Parathyroid adenoma (tissue), 2 donors: Measurements from ENCODE around the gene DIP2A.
"Not testable (repeated sequence)": the region's sequence is repeated elsewhere in the genome, so short reads cannot be mapped to it uniquely, and the experiment has no call there.

Experiments used
- H2AFZ ChIP-seq: fragments of 300-600 bp; sonication (generic); one replicate; pipeline ENCODE4 v1.7.0; 2017; ENCODE audit warnings: antibody characterized with exemption, mild to moderate bottlenecking
- H3K27ac ChIP-seq: fragments of 300-600 bp; sonication (generic); one replicate; pipeline ENCODE4 v1.7.0; 2017
- H3K27me3 ChIP-seq: fragments of 300-600 bp; sonication (generic); one replicate; pipeline ENCODE4 v1.7.0; 2017; ENCODE audit warnings: low read length; ENCODE audit not compliant: control insufficient read depth, insufficient read depth
- H3K36me3 ChIP-seq: fragments of 300-600 bp; sonication (generic); one replicate; pipeline ENCODE4 v1.7.0; 2017; ENCODE audit warnings: low read length; ENCODE audit not compliant: control insufficient read depth, insufficient read depth
- H3K4me1 ChIP-seq: fragments of 300-600 bp; sonication (generic); one replicate; pipeline ENCODE4 v1.7.0; 2017; ENCODE audit warnings: control low read depth
- H3K4me2 ChIP-seq: fragments of 300-600 bp; sonication (generic); one replicate; pipeline ENCODE4 v1.7.0; 2017; ENCODE audit warnings: low read length
- H3K4me3 ChIP-seq: fragments of 300-600 bp; sonication (generic); one replicate; pipeline ENCODE4 v1.7.0; 2017; ENCODE audit warnings: low read depth, low read length
- H3K79me2 ChIP-seq: fragments of 300-600 bp; sonication (generic); one replicate; pipeline ENCODE4 v1.7.0; 2017; ENCODE audit warnings: control low read depth
- H3K9ac ChIP-seq: fragments of 300-600 bp; sonication (generic); one replicate; pipeline ENCODE4 v1.7.0; 2017; ENCODE audit warnings: mild to moderate bottlenecking
- H3K9me3 ChIP-seq: fragments of 300-600 bp; sonication (generic); one replicate; pipeline ENCODE4 v1.7.0; 2017; ENCODE audit warnings: low read length; ENCODE audit not compliant: control insufficient read depth
- TF ChIP-seq, protein P1 (sequence below): fragments of 300-600 bp; sonication (generic); IDR thresholded peaks from one replicate; pipeline ENCODE4 v1.7.0; 2017; ENCODE audit warnings: antibody characterized with exemption, mild to moderate bottlenecking
- donor health status: primary hyperparathyroidism.

DIP2A gene

DNA sequence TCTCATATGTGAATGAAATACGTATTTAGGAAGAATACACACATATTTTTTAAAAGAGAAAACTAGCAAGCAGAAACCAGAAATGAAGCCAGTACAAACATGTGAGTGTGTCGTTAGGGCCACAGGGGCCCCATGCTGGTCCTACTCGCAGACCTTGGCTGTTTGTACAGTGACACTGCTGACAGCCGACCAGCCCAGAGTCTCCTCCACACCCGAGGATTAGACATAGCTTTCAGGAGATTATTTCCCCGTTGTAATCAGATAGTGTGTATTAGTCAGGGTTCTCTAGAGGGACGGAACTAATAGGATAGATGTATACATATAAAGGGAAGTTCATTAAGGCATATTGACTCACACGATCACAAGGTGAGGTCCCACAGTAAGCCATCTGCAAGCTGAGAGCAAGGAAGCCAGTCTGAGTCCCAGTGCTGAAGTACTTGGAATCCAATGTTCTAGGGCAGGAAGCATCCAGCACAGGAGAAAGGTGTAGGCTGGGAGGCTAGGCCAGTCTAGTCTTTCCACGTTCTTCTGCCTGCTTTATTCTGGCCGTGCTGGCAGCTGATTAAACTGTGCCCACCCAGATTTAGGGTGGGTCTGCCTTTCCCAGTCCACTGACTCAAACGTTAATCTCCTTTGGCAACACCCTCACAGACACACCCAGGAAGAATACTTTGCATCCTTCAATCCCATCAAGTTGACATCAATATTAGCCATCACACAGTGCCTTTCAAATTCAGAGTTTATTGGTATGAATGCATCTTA lies 51.2 kb downstream of the DIP2A start:
- Histone ChIP-seq H3K27ac (no peak overlapping the region), H3K27me3 (no peaks in the 10 kb centered on the region), H3K9ac (no peak overlapping the region), H3K4me3 (no peak overlapping the region), H3K4me2 (no peak overlapping the region), H3K79me2 (no peaks in the 10 kb centered on the region), H2AFZ (no peak overlapping the region), H3K36me3 (no peaks in the 10 kb centered on the region), H3K9me3 (no peaks in the 10 kb centered on the region), H3K4me1 (no peaks in the 10 kb centered on the region)
- TF ChIP-seq, protein P1, sequence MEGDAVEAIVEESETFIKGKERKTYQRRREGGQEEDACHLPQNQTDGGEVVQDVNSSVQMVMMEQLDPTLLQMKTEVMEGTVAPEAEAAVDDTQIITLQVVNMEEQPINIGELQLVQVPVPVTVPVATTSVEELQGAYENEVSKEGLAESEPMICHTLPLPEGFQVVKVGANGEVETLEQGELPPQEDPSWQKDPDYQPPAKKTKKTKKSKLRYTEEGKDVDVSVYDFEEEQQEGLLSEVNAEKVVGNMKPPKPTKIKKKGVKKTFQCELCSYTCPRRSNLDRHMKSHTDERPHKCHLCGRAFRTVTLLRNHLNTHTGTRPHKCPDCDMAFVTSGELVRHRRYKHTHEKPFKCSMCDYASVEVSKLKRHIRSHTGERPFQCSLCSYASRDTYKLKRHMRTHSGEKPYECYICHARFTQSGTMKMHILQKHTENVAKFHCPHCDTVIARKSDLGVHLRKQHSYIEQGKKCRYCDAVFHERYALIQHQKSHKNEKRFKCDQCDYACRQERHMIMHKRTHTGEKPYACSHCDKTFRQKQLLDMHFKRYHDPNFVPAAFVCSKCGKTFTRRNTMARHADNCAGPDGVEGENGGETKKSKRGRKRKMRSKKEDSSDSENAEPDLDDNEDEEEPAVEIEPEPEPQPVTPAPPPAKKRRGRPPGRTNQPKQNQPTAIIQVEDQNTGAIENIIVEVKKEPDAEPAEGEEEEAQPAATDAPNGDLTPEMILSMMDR: no peak

DNA sequence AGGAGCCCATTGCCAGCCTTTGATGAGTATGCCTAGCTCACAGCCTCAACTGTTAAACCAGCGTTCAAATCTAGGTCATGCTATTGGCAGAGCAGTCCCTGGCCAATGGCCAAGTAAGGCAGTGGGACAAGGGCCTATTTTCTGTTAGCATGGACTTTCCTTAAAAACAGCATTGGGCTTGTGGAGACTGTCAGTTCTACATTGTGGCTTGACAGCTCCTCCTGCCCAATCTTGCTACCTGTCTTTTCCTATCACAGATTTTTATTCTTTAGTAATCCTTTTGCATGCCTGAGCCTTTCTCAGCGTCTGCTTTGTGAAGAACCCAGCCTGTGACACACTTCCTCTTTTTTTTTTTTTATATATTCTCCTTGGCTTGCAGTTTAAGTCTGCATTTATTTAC lies 56.4 kb downstream of the DIP2A start:
- Histone ChIP-seq H3K9ac (no peak overlapping the region), H3K27ac (no peak overlapping the region), H3K79me2 (peaks cover 6% of the 10 kb centered on the region), H2AFZ (no peak overlapping the region), H3K4me2 (no peak overlapping the region), H3K4me3 (no peak overlapping the region), H3K9me3 (no peaks in the 10 kb centered on the region), H3K36me3 (no peaks in the 10 kb centered on the region), H3K27me3 (no peaks in the 10 kb centered on the region), H3K4me1 (no peaks in the 10 kb centered on the region)
- TF ChIP-seq, protein P1: no peak

DNA sequence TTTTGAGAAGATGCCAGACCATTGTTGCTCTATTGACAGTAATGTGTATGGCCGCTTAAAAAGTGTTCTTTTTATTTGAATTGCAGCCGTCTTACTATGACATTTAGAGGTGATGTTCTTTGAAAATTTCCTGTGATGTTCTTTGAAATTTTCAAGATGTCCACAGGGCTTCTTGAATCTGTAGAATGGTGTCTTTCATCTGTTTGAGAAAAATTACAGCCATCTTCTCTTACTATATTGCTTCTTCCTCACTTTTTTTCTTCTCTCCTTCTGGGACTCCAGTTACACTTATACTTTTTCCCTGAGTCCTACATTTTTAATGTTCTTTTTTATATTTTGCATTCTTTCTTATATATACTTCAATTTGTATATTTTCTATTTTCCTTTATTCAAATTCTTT lies 57.4 kb downstream of the DIP2A start:
- no peak overlapping the region for H2AFZ ChIP-seq
- no peak overlapping the region for H3K27ac ChIP-seq
- H3K4me3 ChIP-seq: no peak overlapping the region
- no peaks in the 10 kb centered on the region for H3K9me3 ChIP-seq
- H3K36me3 ChIP-seq: no peaks in the 10 kb centered on the region
- no peak overlapping the region for H3K4me2 ChIP-seq
- H3K27me3 ChIP-seq: no peaks in the 10 kb centered on the region
- TF ChIP-seq, protein P1: no peak
- no peak overlapping the region for H3K9ac ChIP-seq
- H3K4me1 ChIP-seq: no peaks in the 10 kb centered on the region
- H3K79me2 ChIP-seq: peaks cover 6% of the 10 kb centered on the region

DNA sequence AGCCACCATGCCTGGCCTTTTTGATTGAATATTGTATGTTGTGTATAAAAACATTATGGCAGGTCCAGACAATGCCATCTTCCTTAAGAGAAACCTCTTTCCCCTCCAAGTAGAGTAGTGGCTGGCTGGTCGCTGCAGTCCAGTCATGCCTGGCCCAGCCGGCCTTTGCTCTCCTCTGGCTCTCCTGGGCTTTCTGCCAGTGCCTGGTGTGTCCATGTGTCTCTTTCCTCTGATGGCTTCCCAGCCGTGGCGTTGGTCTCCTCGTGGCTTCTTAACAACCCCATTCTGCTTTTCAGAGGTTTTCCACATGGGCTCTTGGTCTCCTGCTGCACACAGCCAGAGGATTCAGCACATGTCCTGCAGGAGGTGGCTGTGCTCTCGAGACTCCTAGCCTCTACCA lies 58.7 kb downstream of the DIP2A start:
- H3K27ac ChIP-seq: no peak overlapping the region
- peaks cover 6% of the 10 kb centered on the region for H3K79me2 ChIP-seq
- H3K36me3 ChIP-seq: no peaks in the 10 kb centered on the region
- H3K4me1 ChIP-seq: no peaks in the 10 kb centered on the region
- no peak overlapping the region for H3K4me2 ChIP-seq
- no peaks in the 10 kb centered on the region for H3K9me3 ChIP-seq
- H3K27me3 ChIP-seq: no peaks in the 10 kb centered on the region
- H3K4me3 ChIP-seq: no peak overlapping the region
- H3K9ac ChIP-seq: no peak overlapping the region
- no peak overlapping the region for H2AFZ ChIP-seq
- TF ChIP-seq, protein P1: no peak

DNA sequence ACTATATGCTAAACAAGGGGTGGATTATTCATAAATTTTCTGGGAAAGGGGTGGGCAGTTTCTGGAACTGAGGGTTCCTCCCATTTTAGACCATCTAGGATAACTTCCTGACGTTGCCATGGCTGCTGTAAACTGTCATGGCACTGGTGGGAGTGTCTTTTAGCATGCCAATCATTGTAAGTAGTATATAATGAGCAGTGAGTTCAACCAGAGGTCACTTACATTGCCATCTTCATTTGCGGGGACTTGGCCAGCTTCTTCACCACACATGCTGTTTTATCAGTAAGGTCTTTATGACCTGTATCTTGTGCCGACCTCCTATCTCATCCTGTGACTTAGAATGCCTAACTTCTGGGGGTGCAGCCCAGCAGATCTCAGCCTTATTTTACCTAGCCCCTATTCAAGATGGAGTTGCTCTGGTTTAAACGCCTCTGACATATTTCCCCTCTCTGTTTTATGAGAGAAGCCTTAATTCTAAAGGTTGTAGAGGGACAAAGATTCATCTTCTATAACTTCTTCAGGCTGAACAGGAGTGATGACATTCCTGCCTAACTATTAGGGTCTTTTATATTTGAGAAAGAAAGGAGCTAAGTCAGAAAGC lies 60.4 kb downstream of the DIP2A start:
- Histone ChIP-seq H3K27me3 (no peaks in the 10 kb centered on the region), H2AFZ (no peak overlapping the region), H3K9ac (no peak overlapping the region), H3K27ac (no peak overlapping the region), H3K79me2 (peaks cover 6% of the 10 kb centered on the region), H3K4me1 (no peaks in the 10 kb centered on the region), H3K4me3 (no peak overlapping the region), H3K9me3 (no peaks in the 10 kb centered on the region), H3K4me2 (no peak overlapping the region), H3K36me3 (no peaks in the 10 kb centered on the region)
- TF ChIP-seq, protein P1: no peak

DNA sequence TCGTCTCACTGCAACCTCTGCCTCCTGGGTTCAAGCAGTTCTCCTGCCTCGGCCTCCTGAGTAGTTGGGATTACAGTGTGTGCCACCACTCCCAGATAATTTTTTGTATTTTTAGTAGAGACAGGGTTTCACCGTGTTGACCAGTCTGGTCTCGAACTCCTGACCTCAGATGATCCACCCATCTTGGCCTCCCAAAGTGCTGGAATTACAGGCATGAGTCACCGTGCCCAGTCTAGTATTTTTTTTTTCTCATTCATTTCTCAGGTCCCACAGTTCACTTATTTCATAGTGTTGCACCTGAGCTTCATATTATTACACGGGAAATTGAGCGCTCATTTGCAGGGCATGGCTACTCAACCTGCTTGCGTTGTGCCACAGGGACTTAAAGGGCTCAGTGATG lies 68.7 kb downstream of the DIP2A start:
- H3K4me1 ChIP-seq, H3K9ac ChIP-seq, H3K27ac ChIP-seq, H2AFZ ChIP-seq, H3K27me3 ChIP-seq, H3K4me3 ChIP-seq, H3K36me3 ChIP-seq, H3K4me2 ChIP-seq, H3K79me2 ChIP-seq, H3K9me3 ChIP-seq: not testable (repeated sequence)
